ENCODE results near the gene CYP4F2. TPM values are rescaled to one million over a fixed set of nuclear protein-coding genes. Genes with fewer than 3 reads are reported as not detected.

CYP4F2 gene
- total and polyA plus RNA-seq, 9 of the 15 experiments (the other 6 are each of a cell fraction or from before 2014, with no cell fraction given), result 0.10 to 0.56 (median 0.32) TPM; not detected in 2

- in situ Hi-C loops (cut with MboI), result no loop called here
- intact Hi-C loops (cut with micrococcal nuclease), result loop anchor here (10.0 kb wide), 1 partner anchor 228 kb away; no protein-coding TSS in a partner anchor
- WGBS (ENCODE audit: insufficient coverage, low coverage, missing lambda C conversion rate), result 24% methylated on average over 8 of the region's 8 CpGs
Observed at GRCh38 chr19:15863272-15863671, 34.6 kb downstream of the CYP4F2 start.

More at GRCh38 chr19:15863272-15863671, 34.6 kb downstream of the CYP4F2 start:
- TF ChIP-seq NFE2 (IDR thresholded peaks at IDR 0.05; ENCODE audit: low read depth) (0 out of 2 replicates have a peak, but pooled peaks have one; percentile 33), RFX1 (IDR thresholded peaks at IDR 0.05) (peak; percentile 56), ZNF280A (IDR thresholded peaks at IDR 0.05; ENCODE audit: low read depth, partially characterized antibody) (no peak), NRF1 (conservative IDR thresholded peaks at IDR 0.05 in 1 of 2, IDR thresholded peaks at IDR 0.05 in 1 of 2) (peak; percentile 23 to 38; a peak in 1 of 4 replicates), EGR1 (conservative IDR thresholded peaks at IDR 0.05) (peak; percentile 87), DPF2 (IDR thresholded peaks at IDR 0.05) (0 out of 2 replicates have a peak, but pooled peaks have one; percentile 21), RB1 (IDR thresholded peaks at IDR 0.05; ENCODE audit: low read depth) (no peak), ETS2 (tag; IDR thresholded peaks at IDR 0.05; ENCODE audit: borderline replicate concordance, poor library complexity, severe bottlenecking) (no peak), BRF1 (IDR thresholded peaks at IDR 0.05; ENCODE audit: borderline replicate concordance, extremely low read depth, insufficient read length) (no peak), RCOR1 (IDR thresholded peaks at IDR 0.05; ENCODE audit: borderline replicate concordance in 1 of 2, low read depth in 2 of 2, low read length in 2 of 2) (0 out of 4 replicates have a peak, but pooled peaks of 1 of the 2 experiments have one; percentile 9), CBX5 (IDR thresholded peaks at IDR 0.05; ENCODE audit: borderline replicate concordance, low read depth) (no peak), JUND (IDR thresholded peaks at IDR 0.05; ENCODE audit: borderline replicate concordance, low read depth, low read length) (peak; percentile 62), JUND (tag; IDR thresholded peaks at IDR 0.05; ENCODE audit: borderline replicate concordance, low read depth, low read length) (peak; percentile 44; the same call in 1 of the 3 replicates), FOSL1 (tag; conservative IDR thresholded peaks at IDR 0.05) (peak; percentile 52; the same call in 1 of the 2 replicates), ARID1B (IDR thresholded peaks at IDR 0.05) (peak; percentile 44; the same call in 1 of the 2 replicates)
- peak; percentile 26 for FAIRE-seq
- ChIA-PET CTCF (ENCODE audit: low intra/inter-chr PET ratio) (no interaction called here), POLR2A (interaction anchor here (0.7 kb wide), 1 partner anchor 33 kb away, joined by 3 read pairs; no protein-coding TSS in a partner anchor)
- H4K20me1 ChIP-seq (replicated peaks; ENCODE audit: control insufficient read depth, insufficient read depth, low read length), result no peaks in the 10 kb centered on the region
- peak; percentile 47 to 65 (median 54) for DNase-seq (ENCODE audit: extremely low read depth in 1 of 4, low spot score in 3 of 4)
- H3K4me1 ChIP-seq (replicated peaks in 1 of 2; ENCODE audit: control insufficient read depth in 2 of 2, insufficient read depth in 2 of 2, low read length in 2 of 2), result peaks cover 9 to 24% of the 10 kb centered on the region in 2 experiments
- no peak overlapping the region for H3K4me3 ChIP-seq
- H3K36me3 ChIP-seq (ENCODE audit: control insufficient read depth, insufficient read depth, low read length), result no peaks in the 10 kb centered on the region
- H3K79me2 ChIP-seq (ENCODE audit: control insufficient read depth, insufficient read depth, low read length), result no peaks in the 10 kb centered on the region
- 0 out of 5 replicates have a peak, but pooled peaks cover 0 to under 1% of the 10 kb centered on the region in 2 experiments for H3K27me3 ChIP-seq (ENCODE audit: control insufficient read depth in 2 of 2, insufficient read depth in 2 of 2, low read length in 2 of 2)
- H3K9me1 ChIP-seq (ENCODE audit: control insufficient read depth, insufficient read depth, low read length), result no peaks in the 10 kb centered on the region
- peak overlapping the region in 1 of 2 experiments; percentile 20; a peak in 1 of 4 replicates for H3K9ac ChIP-seq (ENCODE audit: insufficient read depth in 1 of 2, low read depth in 2 of 2, low read length in 2 of 2)
- no TSS peak for BruUV-seq (replicated peaks)
- no peak overlapping the region for H3K27ac ChIP-seq (ENCODE audit: extremely low read depth, low read depth, low read length)
- H3K4me2 ChIP-seq (ENCODE audit: insufficient read depth, low read length), result no peak overlapping the region
- no peaks in the 10 kb centered on the region for H3K9me3 ChIP-seq (replicated peaks; ENCODE audit: control insufficient read depth, insufficient read depth, low read depth, low read length)
- peak overlapping the region; percentile 22; the same call in 1 of the 2 replicates for H2AFZ ChIP-seq (ENCODE audit: low read depth, low read length)
- ATAC-seq, result peak; percentile 81

Data from K562 (cell line).